ENCODE data around the gene TLR7. TPM values are rescaled to one million over a fixed set of nuclear protein-coding genes. Genes with fewer than 3 reads are reported as not detected.

Gene TLR7
- total RNA-seq (1 to 10 TPM; 4.6 to 9.2 (median 5.2) TPM), polyA plus RNA-seq (1 to 10 TPM; 2.5 to 2.9 (median 2.7) TPM)
- long read RNA-seq, donor 1, full-length matches to known transcripts: 1 of 1 reads
- long read RNA-seq, donor 1, partial matches to known transcripts: 0 of 1 reads
- long read RNA-seq, donor 1, other reads (novel, unspliced or antisense): 0 of 1 reads
- long read RNA-seq, donor 2, full-length matches to known transcripts: 1 of 1 reads
- long read RNA-seq, donor 2, partial matches to known transcripts: 0 of 1 reads
- long read RNA-seq, donor 2, other reads (novel, unspliced or antisense): 0 of 1 reads

GRCh38 chrX:12866451-12867377 is at the start of gene TLR7:
TLR7 (plus strand) TSS chrX:12867072; CDS start chrX:12867579, 507 bp downstream.
- WGBS, 5 donors: 38 to 51% (median 49%) methylated on average over 7 of the region's 7 CpGs
- intact Hi-C loops (cut with DNase I; ENCODE audit: low total_unique reads): no loop called here
- DNase-seq: no peak
- no peak for TF ChIP-seq CTCF (IDR thresholded peaks at IDR 0.05 in 8 of 11, conservative IDR thresholded peaks at IDR 0.05 in 3 of 11)
- no peak for TF ChIP-seq POLR2AphosphoS5 (IDR thresholded peaks at IDR 0.05)
- no peak for TF ChIP-seq POLR2A (IDR thresholded peaks at IDR 0.05)
- Histone ChIP-seq H3K27ac (peak within 1 kb of the TSS in 7 of 8 donors; percentile 22 to 78 (median 68)), H3K27me3 (replicated peaks in 1 of 7) (no peaks in the 10 kb centered on the region), H3K4me3 (peak within 1 kb of the TSS in 3 of 8 donors; percentile 2 to 53 (median 10)), H3K9me3 (peaks cover 0 to 20% (median 0%) of the 10 kb centered on the region in 8 donors), H3K4me1 (peaks cover 0 to 41% (median 5%) of the 10 kb centered on the region in 6 donors), H3K36me3 (no peaks in the 10 kb centered on the region)

DNA sequence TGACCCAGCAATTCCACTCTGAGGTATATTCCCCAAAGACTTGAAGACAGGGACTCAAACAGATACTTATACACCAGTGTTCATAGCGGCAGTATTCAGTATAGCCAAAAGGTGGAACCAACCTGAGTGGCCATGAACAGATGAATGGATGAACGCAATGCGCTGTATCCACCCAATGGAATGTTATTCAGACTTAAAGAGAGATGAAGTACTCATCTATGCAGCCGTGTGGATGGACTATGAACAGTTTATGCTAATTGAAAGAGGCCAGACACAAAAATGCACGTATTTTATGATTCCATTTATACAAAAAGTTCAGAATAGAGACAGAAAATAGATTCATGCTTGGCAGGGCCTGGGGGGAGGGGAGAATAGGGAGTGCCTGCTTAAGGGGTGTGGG is 49.3 kb upstream of the TLR7 start:
- no peak for DNase-seq
- Histone ChIP-seq H3K9me3 (no peaks in the 10 kb centered on the region), H3K4me3 (no peak overlapping the region), H3K27me3 (replicated peaks in 1 of 7) (no peaks in the 10 kb centered on the region), H3K36me3 (peaks cover 0 to 44% (median 12%) of the 10 kb centered on the region in 6 donors), H3K27ac (no peak overlapping the region), H3K4me1 (peaks cover 0 to 8% (median 0%) of the 10 kb centered on the region in 6 donors)
- 73 to 78% (median 77%) methylated on average over 5 of the region's 5 CpGs for WGBS, 5 donors
- TF ChIP-seq POLR2AphosphoS5 (IDR thresholded peaks at IDR 0.05): no peak
- no peak for TF ChIP-seq CTCF (IDR thresholded peaks at IDR 0.05 in 8 of 11, conservative IDR thresholded peaks at IDR 0.05 in 3 of 11)
- no peak for TF ChIP-seq POLR2A (IDR thresholded peaks at IDR 0.05)
- intact Hi-C loops (cut with DNase I; ENCODE audit: low total_unique reads): loop anchor here (10.0 kb wide), 1 partner anchor 77 kb away; no protein-coding TSS in a partner anchor

DNA sequence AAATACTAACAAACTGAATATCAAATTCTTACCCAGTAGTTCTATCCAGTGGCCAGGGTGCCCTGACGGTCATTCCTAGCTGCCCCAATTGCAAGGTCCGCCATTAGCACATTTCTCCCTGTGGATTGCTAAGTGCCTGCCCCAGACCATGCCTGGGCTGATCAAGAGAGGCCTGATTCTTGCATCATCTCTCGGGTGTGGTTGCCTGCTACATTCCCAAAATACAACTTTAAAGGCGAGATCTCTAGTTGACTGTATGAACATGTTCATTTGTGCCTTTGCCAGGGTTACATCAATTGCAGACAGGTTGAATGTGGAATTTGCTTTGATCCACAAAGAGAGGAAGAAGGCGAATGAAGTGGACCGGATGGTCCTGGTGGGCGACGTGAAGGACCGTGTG is 47.6 kb upstream of the TLR7 start:
- 85 to 96% (median 94%) methylated on average over 5 to 9 of the region's 9 CpGs for WGBS, 5 donors
- intact Hi-C loops (cut with DNase I; ENCODE audit: low total_unique reads): loop anchor here (10.0 kb wide), 1 partner anchor 76 kb away; no protein-coding TSS in a partner anchor
- H3K27me3 ChIP-seq (replicated peaks in 1 of 7): no peaks in the 10 kb centered on the region

More for the DNA sequence above, 47.6 kb upstream of the TLR7 start:
- no peaks in the 10 kb centered on the region for H3K9me3 ChIP-seq
- DNase-seq: no peak
- peaks cover 0 to 6% (median 0%) of the 10 kb centered on the region in 6 donors for H3K4me1 ChIP-seq
- peaks cover 0 to 56% (median 12%) of the 10 kb centered on the region in 6 donors for H3K36me3 ChIP-seq
- no peak overlapping the region for H3K4me3 ChIP-seq
- TF ChIP-seq POLR2AphosphoS5 (IDR thresholded peaks at IDR 0.05) (no peak), CTCF (IDR thresholded peaks at IDR 0.05 in 8 of 11, conservative IDR thresholded peaks at IDR 0.05 in 3 of 11) (no peak), POLR2A (IDR thresholded peaks at IDR 0.05) (no peak)
- H3K27ac ChIP-seq: no peak overlapping the region
